Chondrocyte (in vitro differentiated cells): ENCODE data around the gene MPP3. TPM values are rescaled to one million over a fixed set of nuclear protein-coding genes. Genes with fewer than 3 reads are reported as not detected.

Experiments
- DNase-seq: peaks from one replicate; pipeline ENCODE4 v3.0.0; 2021; ENCODE audit warnings: mixed read lengths, low spot score
- H3K27ac Mint-ChIP-seq: one replicate; pipeline ENCODE4 v1.8.0; 2021; ENCODE audit warnings: mild to moderate bottlenecking, moderate library complexity, mixed read lengths; ENCODE audit not compliant: unreplicated experiment
- H3K27me3 Mint-ChIP-seq: 2 replicates; pipeline ENCODE4 v1.8.0; 2021; ENCODE audit warnings: low read depth, mixed read lengths
- H3K36me3 Mint-ChIP-seq: 2 replicates; pipeline ENCODE4 v1.8.0; 2021; ENCODE audit warnings: low read depth, mixed read lengths
- H3K4me1 Mint-ChIP-seq: 2 replicates; pipeline ENCODE4 v1.8.0; 2021; ENCODE audit warnings: low read depth, mild to moderate bottlenecking, mixed read lengths
- H3K4me3 Mint-ChIP-seq: one replicate; pipeline ENCODE4 v1.8.0; 2021; ENCODE audit warnings: mild to moderate bottlenecking, moderate library complexity, mixed read lengths; ENCODE audit not compliant: unreplicated experiment
- H3K9me3 Mint-ChIP-seq: 2 replicates; pipeline ENCODE4 v1.8.0; 2021; ENCODE audit warnings: low read depth, mixed read lengths
- total RNA-seq: library from RNA; stranded (reverse); gene quantifications from 3 replicates; pipeline ENCODE4 v1.2.1, GENCODE V29; 2021
- TF ChIP-seq, protein P1 (sequence below): fragments of 200-600 bp; sonication (generic); IDR thresholded peaks from 2 replicates; pipeline ENCODE4 v1.5.0; 2021; ENCODE audit warnings: antibody characterized with exemption, mild to moderate bottlenecking, moderate library complexity

The MPP3 gene
- total RNA-seq, 1 donor from 2014 or later: 14.4 TPM

DNA sequence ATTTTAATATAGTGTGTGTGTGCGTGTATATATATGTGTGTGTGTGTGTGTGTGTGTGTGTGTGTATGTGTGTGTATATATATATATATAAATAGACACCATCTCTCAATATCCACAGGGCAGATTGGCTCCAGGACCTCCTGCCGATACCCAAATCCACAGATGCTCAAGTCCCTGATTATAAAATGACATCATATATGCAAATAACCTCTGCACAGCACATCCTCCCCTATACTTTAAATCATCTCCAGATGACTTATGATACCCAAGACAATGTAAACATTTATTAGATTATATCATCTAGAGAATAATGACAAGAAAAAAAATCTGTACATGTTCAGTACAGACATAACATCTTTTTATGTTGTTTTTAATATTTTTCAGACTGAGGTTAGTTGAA lies 62.0 kb downstream of the MPP3 start:
- Mint-ChIP-seq H3K36me3 (peaks cover 43% of the 10 kb centered on the region), H3K4me1 (no peaks in the 10 kb centered on the region), H3K4me3 (no peak overlapping the region), H3K27me3 (no peaks in the 10 kb centered on the region), H3K9me3 (no peaks in the 10 kb centered on the region), H3K27ac (no peak overlapping the region)
- TF ChIP-seq, protein P1, sequence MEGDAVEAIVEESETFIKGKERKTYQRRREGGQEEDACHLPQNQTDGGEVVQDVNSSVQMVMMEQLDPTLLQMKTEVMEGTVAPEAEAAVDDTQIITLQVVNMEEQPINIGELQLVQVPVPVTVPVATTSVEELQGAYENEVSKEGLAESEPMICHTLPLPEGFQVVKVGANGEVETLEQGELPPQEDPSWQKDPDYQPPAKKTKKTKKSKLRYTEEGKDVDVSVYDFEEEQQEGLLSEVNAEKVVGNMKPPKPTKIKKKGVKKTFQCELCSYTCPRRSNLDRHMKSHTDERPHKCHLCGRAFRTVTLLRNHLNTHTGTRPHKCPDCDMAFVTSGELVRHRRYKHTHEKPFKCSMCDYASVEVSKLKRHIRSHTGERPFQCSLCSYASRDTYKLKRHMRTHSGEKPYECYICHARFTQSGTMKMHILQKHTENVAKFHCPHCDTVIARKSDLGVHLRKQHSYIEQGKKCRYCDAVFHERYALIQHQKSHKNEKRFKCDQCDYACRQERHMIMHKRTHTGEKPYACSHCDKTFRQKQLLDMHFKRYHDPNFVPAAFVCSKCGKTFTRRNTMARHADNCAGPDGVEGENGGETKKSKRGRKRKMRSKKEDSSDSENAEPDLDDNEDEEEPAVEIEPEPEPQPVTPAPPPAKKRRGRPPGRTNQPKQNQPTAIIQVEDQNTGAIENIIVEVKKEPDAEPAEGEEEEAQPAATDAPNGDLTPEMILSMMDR: no peak
- no peak for DNase-seq

DNA sequence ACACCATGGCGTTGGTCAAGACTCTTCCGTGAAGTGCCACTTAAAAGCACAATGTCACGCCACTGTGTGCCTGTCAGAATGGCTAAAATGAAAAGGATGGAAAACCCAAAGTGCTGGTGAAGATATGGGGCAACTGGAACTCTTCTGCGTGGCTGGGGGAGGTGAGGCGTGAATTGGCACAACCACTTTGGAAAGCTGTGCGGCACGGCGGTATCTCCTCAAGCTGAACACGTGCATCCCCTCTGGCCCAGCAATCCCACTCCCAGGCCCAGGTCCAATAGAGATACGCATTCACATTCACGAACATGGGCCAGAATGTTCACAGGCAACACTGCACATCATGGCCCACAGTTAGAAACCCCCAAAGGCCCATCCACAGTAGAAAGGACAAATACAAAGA lies 63.1 kb downstream of the MPP3 start:
- Mint-ChIP-seq H3K4me3 (no peak overlapping the region), H3K36me3 (peaks cover 40% of the 10 kb centered on the region), H3K4me1 (no peaks in the 10 kb centered on the region), H3K27me3 (no peaks in the 10 kb centered on the region), H3K27ac (no peak overlapping the region), H3K9me3 (no peaks in the 10 kb centered on the region)
- TF ChIP-seq, protein P1: no peak
- DNase-seq: no peak

DNA sequence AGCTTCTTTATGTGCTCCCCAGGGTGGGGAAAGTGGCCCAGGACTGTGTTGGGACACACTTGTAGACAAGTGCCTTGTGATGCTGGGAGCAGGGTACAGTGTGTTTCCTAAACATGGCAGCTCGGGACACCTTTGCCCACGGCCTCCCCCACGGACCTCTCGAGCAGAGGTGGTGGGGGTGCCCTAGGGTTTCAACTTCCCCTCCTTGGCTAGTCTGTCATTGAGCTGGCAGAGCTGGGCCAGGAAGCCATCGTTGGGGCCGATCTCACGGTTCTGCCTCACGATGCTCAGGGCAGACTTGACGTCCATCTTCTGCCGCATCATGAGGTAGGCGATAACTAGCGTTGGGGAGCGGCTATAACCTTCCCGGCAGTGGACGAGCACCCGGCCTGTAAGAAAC lies 63.5 kb downstream of the MPP3 start:
- TF ChIP-seq, protein P1: no peak
- Mint-ChIP-seq H3K36me3 (peaks cover 39% of the 10 kb centered on the region), H3K27ac (no peak overlapping the region), H3K9me3 (no peaks in the 10 kb centered on the region), H3K27me3 (no peaks in the 10 kb centered on the region), H3K4me1 (no peaks in the 10 kb centered on the region), H3K4me3 (no peak overlapping the region)
- no peak for DNase-seq

DNA sequence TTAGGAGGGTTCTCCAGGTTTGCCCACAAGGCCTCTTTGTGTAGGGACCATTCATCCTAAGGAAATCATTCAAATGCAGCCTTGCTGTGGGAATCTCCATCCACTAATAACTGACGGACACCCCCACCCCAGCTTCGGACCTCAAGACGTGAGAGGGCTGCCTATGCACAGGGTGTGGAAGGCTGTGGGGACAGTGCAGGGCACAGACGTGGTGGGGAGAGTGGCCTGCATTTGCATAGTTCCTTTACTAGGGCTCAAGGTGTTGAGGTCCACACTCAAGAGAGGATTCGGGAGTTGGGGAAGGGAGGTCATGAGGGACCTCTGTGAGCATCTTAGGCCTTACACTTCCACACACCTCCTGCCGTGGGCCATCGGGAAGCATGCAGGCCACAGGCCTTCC lies 64.0 kb downstream of the MPP3 start:
- no peaks in the 10 kb centered on the region for H3K9me3 Mint-ChIP-seq
- no peak overlapping the region for H3K27ac Mint-ChIP-seq

DNA sequence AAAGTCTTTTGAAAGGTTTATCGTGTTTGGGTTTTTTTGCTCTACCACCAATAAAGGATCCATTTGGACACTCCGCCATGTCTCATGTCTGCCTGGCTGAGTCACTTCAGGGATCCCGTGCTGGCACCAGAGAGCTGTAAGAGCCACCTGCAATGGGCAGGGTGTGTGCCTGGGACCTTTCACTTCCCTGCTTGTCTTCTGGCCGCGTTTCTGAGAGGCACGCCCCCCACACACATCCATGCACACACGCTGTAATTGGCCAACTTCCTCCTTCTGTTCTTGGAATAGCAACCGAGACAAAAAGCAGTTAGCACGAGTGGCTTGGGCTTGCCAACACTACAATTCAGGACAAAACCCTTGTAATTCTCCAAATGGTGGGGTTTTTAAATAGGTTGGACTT lies 64.6 kb downstream of the MPP3 start:
- H3K9me3 Mint-ChIP-seq: no peaks in the 10 kb centered on the region
- no peaks in the 10 kb centered on the region for H3K4me1 Mint-ChIP-seq
- no peak overlapping the region for H3K4me3 Mint-ChIP-seq
- DNase-seq: no peak
- TF ChIP-seq, protein P1: no peak
- no peaks in the 10 kb centered on the region for H3K27me3 Mint-ChIP-seq
- H3K27ac Mint-ChIP-seq: no peak overlapping the region
- peaks cover 31% of the 10 kb centered on the region for H3K36me3 Mint-ChIP-seq

More for the DNA sequence above, 64.0 kb downstream of the MPP3 start:
- TF ChIP-seq, protein P1: no peak
- Mint-ChIP-seq H3K36me3 (peaks cover 34% of the 10 kb centered on the region), H3K4me3 (no peak overlapping the region), H3K4me1 (no peaks in the 10 kb centered on the region), H3K27me3 (no peaks in the 10 kb centered on the region)
- no peak for DNase-seq
